HG03139 (cell line): ENCODE data around the gene KRT222.

Experiments
- ATAC-seq: cut with Tn5 transposase; IDR thresholded peaks from one replicate; pipeline ENCODE4 v1.9.1; 2021; ENCODE audit not compliant: unreplicated experiment

The KRT222 gene

GRCh38 chr17:40615841-40616476 is 49.0 kb downstream of the KRT222 start:
- ATAC-seq, result no peak

- no peak for ATAC-seq
These were observed 49.7 kb downstream of the KRT222 start for GRCh38 chr17:40615068-40615840.

- no peak for ATAC-seq
These were observed 50.4 kb downstream of the KRT222 start for GRCh38 chr17:40614431-40615067.

- no peak for ATAC-seq
These were observed 51.4 kb downstream of the KRT222 start for GRCh38 chr17:40613467-40614154.

GRCh38 chr17:40612599-40613244 is 52.3 kb downstream of the KRT222 start:
- no peak for ATAC-seq

- no peak for ATAC-seq
These were observed 53.0 kb downstream of the KRT222 start for GRCh38 chr17:40611840-40612474.

- ATAC-seq, result no peak
These were observed 54.6 kb downstream of the KRT222 start for GRCh38 chr17:40610359-40610758.

- ATAC-seq, result no peak
These were observed 56.9 kb downstream of the KRT222 start for GRCh38 chr17:40608061-40608581.

GRCh38 chr17:40607641-40608040 is 57.3 kb downstream of the KRT222 start:
- no peak for ATAC-seq

- ATAC-seq, result no peak
These were observed 58.2 kb downstream of the KRT222 start for GRCh38 chr17:40606548-40607353.

- ATAC-seq, result no peak
These were observed 59.7 kb downstream of the KRT222 start for GRCh38 chr17:40605306-40605705.
